ENCODE data around the gene CCDC34. TPM values are rescaled to one million over a fixed set of nuclear protein-coding genes. Genes with fewer than 3 reads are reported as not detected.
A peak's percentile ranks its signal among the peaks of the same experiment; 100 is the strongest.

CCDC34 gene
- total and polyA plus RNA-seq, 12 donors: 1.1 to 10.7 (median 3.3) TPM

GRCh38 chr11:27361649-27362431 is 1.2 kb downstream of the CCDC34 start:
- peaks cover 0 to 27% (median 12%) of the 10 kb centered on the region in 9 donors for H3K4me1 ChIP-seq
- H3K27ac ChIP-seq: no peak overlapping the region
- no peaks in the 10 kb centered on the region for H3K9me3 ChIP-seq
- DNase-seq (no peak), ATAC-seq (no peak)
- intact Hi-C loops (cut with DNase I): loop anchor here in 7 of 10 donors (5.0 to 10.0 kb wide), 4 partner anchors 113 to 167 kb away; partner anchors contain the start of gene LGR4 (in 4 of the 7)
- H3K36me3 ChIP-seq: peaks cover 0 to under 1% (median 0%) of the 10 kb centered on the region in 9 donors
- WGBS, 2 donors: 61 to 70% methylated on average over 8 of the region's 8 CpGs
- TF ChIP-seq CTCF (IDR thresholded peaks at IDR 0.05): no peak
- no peaks in the 10 kb centered on the region for H3K27me3 ChIP-seq
- H3K4me3 ChIP-seq: peak overlapping the region in 4 of 10 donors; percentile 74 to 93 (median 78)

DNA sequence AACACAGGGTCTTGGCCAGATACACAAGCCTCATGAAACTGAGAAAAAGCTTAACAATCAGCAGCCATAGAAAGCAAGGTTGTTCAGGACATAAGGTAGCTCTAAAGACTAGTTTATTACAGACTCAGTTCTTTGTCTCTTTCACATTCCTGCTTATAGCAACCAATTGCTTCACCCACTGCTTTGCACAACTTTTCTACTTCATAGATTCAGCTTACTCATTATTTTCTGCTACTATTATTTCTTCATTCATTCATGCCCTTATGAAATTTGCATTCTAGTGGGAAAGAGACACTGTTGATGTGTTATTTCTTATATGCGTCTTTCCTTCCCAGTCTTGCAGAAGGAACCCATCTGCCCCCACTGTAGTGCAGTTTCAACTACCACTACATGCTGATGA is 4.7 kb downstream of the CCDC34 start:
- H3K36me3 ChIP-seq: no peaks in the 10 kb centered on the region
- ATAC-seq: no peak
- H3K9me3 ChIP-seq: no peaks in the 10 kb centered on the region
- TF ChIP-seq CTCF (IDR thresholded peaks at IDR 0.05): no peak
- H3K4me3 ChIP-seq: no peak overlapping the region
- H3K4me1 ChIP-seq: peaks cover 0 to 20% (median 7%) of the 10 kb centered on the region in 9 donors
- DNase-seq: no peak
- intact Hi-C loops (cut with DNase I): loop anchor here in 1 of 10 donors (5.0 kb wide), 1 partner anchor 171 kb away; no protein-coding TSS in a partner anchor
- WGBS, 2 donors: 92 to 97% methylated on average over 1 of the region's 1 CpG
- no peak overlapping the region for H3K27ac ChIP-seq
- no peaks in the 10 kb centered on the region for H3K27me3 ChIP-seq

GRCh38 chr11:27357250-27357649 is 5.8 kb downstream of the CCDC34 start:
- WGBS, 2 donors: 79 to 80% methylated on average over 4 of the region's 4 CpGs
- TF ChIP-seq CTCF (IDR thresholded peaks at IDR 0.05): no peak
- DNase-seq (no peak), ATAC-seq (no peak)
- Histone ChIP-seq H3K27ac (no peak overlapping the region), H3K9me3 (no peaks in the 10 kb centered on the region), H3K27me3 (no peaks in the 10 kb centered on the region), H3K4me1 (peaks cover 0 to 14% (median 2%) of the 10 kb centered on the region in 9 donors), H3K36me3 (no peaks in the 10 kb centered on the region), H3K4me3 (no peak overlapping the region)
- intact Hi-C loops (cut with DNase I): loop anchor here in 1 of 10 donors (5.0 kb wide), 1 partner anchor 170 kb away; no protein-coding TSS in a partner anchor

- no peak overlapping the region for H3K4me3 ChIP-seq
- H3K4me1 ChIP-seq: peaks cover 0 to 9% (median 0%) of the 10 kb centered on the region in 9 donors
- DNase-seq (no peak), ATAC-seq (no peak)
- no peaks in the 10 kb centered on the region for H3K36me3 ChIP-seq
- no peak for TF ChIP-seq CTCF (IDR thresholded peaks at IDR 0.05)
- no peaks in the 10 kb centered on the region for H3K9me3 ChIP-seq
- no peaks in the 10 kb centered on the region for H3K27me3 ChIP-seq
- WGBS, 2 donors: 86 to 88% methylated on average over 5 of the region's 5 CpGs
- H3K27ac ChIP-seq: no peak overlapping the region
- intact Hi-C loops (cut with DNase I): loop anchor here in 1 of 10 donors (5.0 kb wide), 1 partner anchor 169 kb away; no protein-coding TSS in a partner anchor
Observed at GRCh38 chr11:27356624-27357222, 6.3 kb downstream of the CCDC34 start.

All from heart right ventricle (tissue), 16 donors.